Hepatic stellate cell (primary cell): ENCODE data around the gene RORB.

Source experiments
- DNase-seq: peaks from one replicate; pipeline ENCODE4 v3.0.0; 2011; ENCODE audit warnings: low spot score

RORB gene

GRCh38 chr9:74719306-74719705, 222.2 kb downstream of the RORB start:
- no peak for DNase-seq

- no peak for DNase-seq
These were observed 224.8 kb downstream of the RORB start for GRCh38 chr9:74721696-74722660.

GRCh38 chr9:74724317-74724716, 227.2 kb downstream of the RORB start:
- no peak for DNase-seq

- DNase-seq = no peak
These were observed 229.4 kb downstream of the RORB start for GRCh38 chr9:74726581-74726980.

DNA sequence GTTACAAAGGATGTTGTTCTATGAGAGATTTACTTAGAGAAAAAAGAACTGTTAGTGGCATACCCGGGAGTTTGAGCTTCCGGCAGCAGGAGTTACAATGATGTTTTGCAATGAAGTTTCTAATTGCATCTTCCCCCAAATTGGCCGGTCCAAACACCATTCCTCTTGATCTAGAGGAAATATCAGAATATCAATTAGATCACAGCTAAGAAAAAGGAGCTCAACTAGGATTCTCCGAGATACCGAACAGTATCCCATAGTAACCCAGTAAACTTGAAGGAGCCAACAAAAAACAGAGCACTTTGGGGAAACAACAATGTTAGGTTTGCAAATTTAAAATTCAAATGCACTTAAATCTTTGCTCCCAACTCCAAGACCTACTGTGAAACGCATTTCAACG, 231.0 kb downstream of the RORB start:
- no peak for DNase-seq

DNA sequence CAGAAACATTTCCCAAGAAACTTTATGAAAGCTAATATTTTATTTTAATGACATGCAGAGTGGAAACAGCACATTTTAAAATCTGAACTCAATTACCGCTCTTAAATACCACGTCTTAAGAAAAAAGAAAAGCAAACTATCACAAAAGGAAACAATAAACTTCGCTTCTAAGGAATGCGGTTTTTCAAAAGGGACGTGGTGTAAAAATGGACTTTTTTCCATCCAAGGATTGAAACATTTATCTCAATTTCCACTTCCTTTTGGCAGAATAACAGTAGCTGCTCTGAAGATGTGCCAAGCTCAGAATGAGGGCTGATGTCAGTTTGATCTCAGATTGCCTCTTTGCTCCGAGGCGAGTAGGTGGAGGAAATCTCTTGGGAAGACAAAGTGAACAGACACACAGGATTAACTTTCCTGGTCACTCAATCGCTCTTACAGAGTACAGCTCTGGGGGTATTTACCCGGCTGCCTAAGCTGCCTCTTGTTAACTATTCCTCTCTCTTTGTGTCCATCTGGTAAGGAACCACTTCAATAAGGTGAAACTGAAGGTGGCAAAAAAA, 232.1 kb downstream of the RORB start:
- DNase-seq = no peak

DNA sequence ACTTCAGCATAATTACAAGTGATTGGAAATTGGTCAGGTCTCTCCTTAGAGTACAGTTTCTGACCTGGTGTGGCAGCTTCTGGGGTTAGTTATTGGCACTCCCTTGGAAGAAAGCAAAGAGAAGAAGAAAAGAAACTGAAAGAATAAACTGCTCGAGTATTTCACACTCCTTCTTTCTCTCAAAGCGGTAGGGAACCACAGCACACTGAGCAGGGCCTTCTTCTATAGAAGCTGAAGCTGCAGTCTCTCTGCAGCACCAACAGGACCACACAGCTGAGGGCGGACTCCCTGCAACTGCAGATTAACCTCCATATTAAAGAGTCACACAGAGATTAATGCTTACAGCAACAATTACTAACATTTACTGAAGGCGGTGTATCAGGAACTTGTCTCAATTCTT, 238.6 kb downstream of the RORB start:
- no peak for DNase-seq

- no peak for DNase-seq
These were observed 239.5 kb downstream of the RORB start for GRCh38 chr9:74736646-74737045.

DNA sequence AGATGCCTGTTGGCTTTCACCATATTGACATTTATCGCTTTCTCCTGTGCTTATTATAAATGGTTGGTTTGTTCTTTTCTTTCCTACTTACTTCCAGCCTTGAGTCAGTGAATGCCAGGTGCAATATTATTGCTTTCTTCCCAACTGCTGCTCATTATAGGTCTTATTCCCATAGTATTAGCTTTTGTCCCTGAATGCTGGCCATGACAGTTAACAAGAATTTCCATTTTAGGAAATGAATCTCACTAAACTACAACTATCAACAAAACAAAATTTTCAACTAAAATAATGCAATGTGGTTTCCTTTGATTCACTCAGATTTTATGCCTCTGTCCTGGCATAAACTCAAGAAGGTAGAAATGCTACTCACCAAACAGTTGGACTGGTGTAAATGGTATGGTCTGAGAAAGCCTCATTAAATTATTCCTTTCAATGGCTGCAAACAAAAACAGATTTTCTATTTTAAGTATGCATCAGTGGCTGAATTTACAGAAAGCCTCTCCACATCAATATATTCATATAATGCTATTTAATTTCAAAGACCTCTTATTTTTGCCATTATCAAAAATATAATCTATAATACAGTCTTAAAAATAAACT, 245.2 kb downstream of the RORB start:
- no peak for DNase-seq
